Measurements from ENCODE around the gene ELF5.
A peak's percentile ranks its signal among the peaks of the same experiment; 100 is the strongest.

Gene ELF5

DNA sequence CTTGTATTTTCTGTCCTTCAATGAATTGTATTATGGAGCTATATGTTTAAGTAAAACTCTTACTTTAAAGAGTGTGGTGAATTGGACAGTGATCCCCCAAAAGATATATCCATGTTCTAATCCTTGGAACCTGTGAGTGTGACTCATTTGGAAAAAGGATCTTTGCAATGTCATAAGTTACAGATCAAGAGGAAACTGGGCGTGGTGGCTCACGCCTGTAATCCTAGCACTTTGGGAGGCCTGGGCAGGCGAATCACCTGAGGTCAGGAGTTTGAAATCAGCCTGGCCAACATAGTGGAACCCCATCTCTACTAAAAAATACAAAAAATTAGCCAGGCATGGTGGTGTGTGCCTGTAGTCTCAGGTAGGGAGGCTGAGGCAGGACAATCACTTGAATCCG, 36.7 kb downstream of the ELF5 start:
- no peak for TF ChIP-seq CTCF (IDR thresholded peaks at IDR 0.05)

- no peak for TF ChIP-seq CTCF (IDR thresholded peaks at IDR 0.05)
Observed at GRCh38 chr11:34475656-34476055, 37.9 kb downstream of the ELF5 start.

GRCh38 chr11:34473603-34474169, 39.9 kb downstream of the ELF5 start:
- no peak for TF ChIP-seq CTCF (IDR thresholded peaks at IDR 0.05)

- peak; percentile 94 for TF ChIP-seq CTCF (IDR thresholded peaks at IDR 0.05)
Observed at GRCh38 chr11:34468209-34468841, 45.3 kb downstream of the ELF5 start.

DNA sequence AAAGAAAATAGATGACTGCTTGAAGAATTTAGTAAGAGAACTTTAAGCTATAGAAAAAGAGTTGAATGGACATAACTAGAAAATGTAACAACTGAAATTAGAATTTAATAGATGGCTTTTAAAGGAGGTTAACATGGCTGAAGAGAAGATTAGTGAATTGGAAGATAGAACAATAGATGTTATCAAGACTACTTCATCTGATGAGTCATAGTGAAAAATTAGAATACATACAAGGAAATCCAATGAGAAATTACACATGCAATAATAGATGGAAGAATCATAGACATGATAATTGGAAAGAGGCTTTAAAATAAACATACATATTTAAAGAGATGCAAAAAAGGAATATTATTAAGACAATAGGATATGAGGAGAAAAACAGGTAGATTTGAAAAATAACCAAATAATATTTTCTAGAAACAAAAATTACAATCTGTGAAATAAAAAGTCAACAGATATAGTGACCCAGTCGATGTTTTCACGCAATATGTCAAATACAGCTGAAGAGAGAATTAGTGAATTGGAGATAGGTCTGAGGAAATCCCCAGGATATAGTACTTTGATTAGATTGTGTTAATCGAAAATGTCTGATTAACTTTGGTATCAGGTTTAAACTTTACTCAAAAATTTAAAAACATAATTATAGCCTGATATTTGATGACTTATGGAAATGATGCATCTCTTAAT, 46.6 kb downstream of the ELF5 start:
- TF ChIP-seq CTCF (IDR thresholded peaks at IDR 0.05), result no peak

DNA sequence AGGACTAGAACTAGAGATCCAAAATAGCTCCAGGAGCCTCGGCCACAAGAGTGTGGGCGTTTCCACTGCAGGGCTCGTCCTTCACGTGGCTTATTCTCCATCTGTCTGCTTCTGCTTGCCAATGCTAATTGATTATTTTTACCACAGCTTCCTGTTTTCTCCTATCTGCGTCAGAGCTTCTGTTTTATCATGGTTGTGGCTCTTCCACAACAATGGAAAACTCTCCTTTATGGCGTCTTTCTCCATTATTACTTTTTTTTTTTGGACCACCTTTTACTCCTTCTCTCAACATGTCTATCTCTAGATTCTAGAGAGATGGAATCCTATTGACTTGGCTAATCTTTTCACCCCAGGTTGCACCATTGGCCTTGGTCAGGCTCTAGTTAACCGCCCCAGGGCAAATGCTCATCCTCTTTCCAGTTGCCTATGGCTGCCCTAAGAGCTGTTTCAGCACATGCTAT, 49.0 kb downstream of the ELF5 start:
- TF ChIP-seq CTCF (IDR thresholded peaks at IDR 0.05), result no peak

DNA sequence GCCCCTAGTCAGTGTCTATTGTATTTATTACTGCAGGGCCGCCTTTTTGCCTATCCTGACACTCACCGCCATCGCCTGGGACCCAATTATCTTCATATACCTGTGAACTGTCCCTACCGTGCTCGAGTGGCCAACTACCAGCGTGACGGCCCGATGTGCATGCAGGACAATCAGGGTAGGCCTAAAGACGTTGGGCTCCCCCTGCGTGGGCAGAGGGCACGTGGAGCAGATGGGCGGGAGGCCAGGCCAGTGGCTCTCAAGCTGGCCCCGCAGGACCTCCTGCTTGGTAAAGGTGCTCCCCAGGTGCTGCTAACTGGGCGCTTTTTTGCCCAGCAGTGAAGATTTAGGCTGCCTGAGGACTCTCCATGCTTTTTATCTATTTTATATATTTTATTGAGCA, 52.4 kb downstream of the ELF5 start:
- TF ChIP-seq CTCF (IDR thresholded peaks at IDR 0.05), result no peak

Data from LNCAP (cell line).